Liver (tissue), 9 donors: Measurements from ENCODE around the gene TFB2M. TPM values are rescaled to one million over a fixed set of nuclear protein-coding genes. Genes with fewer than 3 reads are reported as not detected.
A peak's percentile ranks its signal among the peaks of the same experiment; 100 is the strongest.

ENCODE experiments used
- DNase-seq: peaks from one replicate; pipeline ENCODE4 v3.0.0-alpha.2; 2017; ENCODE audit warnings: low spot score
- H3K27ac ChIP-seq, 2 donors: one replicate each; pipeline ENCODE4 v1.7.0; 2013; ENCODE audit warnings: inconsistent platforms in 2 of 2, low read length in 2 of 2, control low read depth in 1 of 2, low read depth in 1 of 2, mild to moderate bottlenecking in 1 of 2
- H3K27me3 ChIP-seq, 4 donors: one replicate each; pipeline versions ENCODE4 v1.6.1 to v1.7.0; 2013; ENCODE audit warnings: low read length in 3 of 4, inconsistent platforms in 1 of 4, mild to moderate bottlenecking in 1 of 4, moderate library complexity in 1 of 4; ENCODE audit not compliant: control insufficient read depth in 4 of 4, insufficient read depth in 4 of 4
- H3K36me3 ChIP-seq, 4 donors: one replicate each; pipeline versions ENCODE4 v1.6.1 to v1.7.0; 2013; ENCODE audit warnings: low read length in 3 of 4, mild to moderate bottlenecking in 3 of 4, low read depth in 1 of 4, moderate library complexity in 1 of 4; ENCODE audit not compliant: control insufficient read depth in 4 of 4, insufficient read depth in 3 of 4
- H3K4me1 ChIP-seq, 4 donors: one replicate each; pipeline versions ENCODE4 v1.6.1 to v1.7.0; 2013; ENCODE audit warnings: low read length in 3 of 4, mild to moderate bottlenecking in 3 of 4, moderate library complexity in 1 of 4; ENCODE audit not compliant: control insufficient read depth in 4 of 4, insufficient read depth in 4 of 4
- H3K4me3 ChIP-seq, 3 donors: one replicate each; pipeline versions ENCODE4 v1.6.1 to v1.7.0; 2013; ENCODE audit warnings: low read length in 3 of 3, control low read depth in 1 of 3, low read depth in 1 of 3, mild to moderate bottlenecking in 1 of 3
- H3K9ac ChIP-seq, 2 donors: one replicate each; pipeline ENCODE4 v1.7.0; 2013; ENCODE audit warnings: low read length in 2 of 2, mild to moderate bottlenecking in 2 of 2, moderate library complexity in 2 of 2, control low read depth in 1 of 2, low read depth in 1 of 2
- H3K9me3 ChIP-seq, 4 donors: one replicate each; pipeline versions ENCODE4 v1.6.1 to v1.7.0; 2013; ENCODE audit warnings: low read length in 3 of 4; ENCODE audit not compliant: control insufficient read depth in 4 of 4
- EGR1 ChIP-seq, 2 donors: IDR thresholded peaks; 2 replicates each; pipeline ENCODE4 v1.6.1; 2016 to 2018; ENCODE audit warnings: antibody characterized with exemption in 2 of 2, low read depth in 2 of 2
- FOXA1 ChIP-seq: IDR thresholded peaks from 2 replicates; pipeline ENCODE4 v1.6.1; 2016; ENCODE audit warnings: antibody characterized with exemption
- FOXA2 ChIP-seq: IDR thresholded peaks from 2 replicates; pipeline ENCODE4 v1.6.1; 2016; ENCODE audit warnings: antibody characterized with exemption
- GABPA ChIP-seq, 2 donors: IDR thresholded peaks in 1 of 2; conservative IDR thresholded peaks in 1 of 2; 2 replicates each; pipeline ENCODE4 v1.6.1; 2016; ENCODE audit warnings: antibody characterized with exemption in 2 of 2, mild to moderate bottlenecking in 1 of 2, moderate library complexity in 1 of 2
- HNF4A ChIP-seq, 2 donors: conservative IDR thresholded peaks; 2 replicates each; pipeline ENCODE4 v1.6.1; 2016; ENCODE audit warnings: antibody characterized with exemption in 2 of 2, mild to moderate bottlenecking in 2 of 2
- HNF4G ChIP-seq: IDR thresholded peaks from 2 replicates; pipeline ENCODE4 v1.6.1; 2016; ENCODE audit warnings: antibody characterized with exemption
- JUND ChIP-seq, 2 donors: IDR thresholded peaks; 2 replicates each; pipeline ENCODE4 v1.6.1; 2016; ENCODE audit warnings: antibody characterized with exemption in 2 of 2
- NR2F2 ChIP-seq: IDR thresholded peaks from 2 replicates; pipeline ENCODE4 v1.6.1; 2016; ENCODE audit warnings: antibody characterized with exemption
- RAD21 ChIP-seq, 2 donors: IDR thresholded peaks; 2 replicates each; pipeline ENCODE4 v1.6.1; 2016; ENCODE audit warnings: antibody characterized with exemption in 2 of 2, mild to moderate bottlenecking in 2 of 2
- RXRA ChIP-seq, 2 donors: IDR thresholded peaks; 2 replicates each; pipeline ENCODE4 v1.6.1; 2017 to 2018; ENCODE audit warnings: antibody characterized with exemption in 2 of 2, mild to moderate bottlenecking in 1 of 2
- SP1 ChIP-seq: IDR thresholded peaks from 2 replicates; pipeline ENCODE4 v1.6.1; 2018; ENCODE audit warnings: antibody characterized with exemption, mild to moderate bottlenecking
- TAF1 ChIP-seq: conservative IDR thresholded peaks from 2 replicates; pipeline ENCODE4 v1.6.1; 2016; ENCODE audit warnings: antibody characterized with exemption, mild to moderate bottlenecking
- YY1 ChIP-seq: IDR thresholded peaks from 2 replicates; pipeline ENCODE4 v1.6.1; 2016; ENCODE audit warnings: antibody characterized with exemption, mild to moderate bottlenecking
- WGBS: extraction: QIAGEN DNeasy Blood & Tissue Kit; methylation state at CpG from one replicate; pipeline ENCODE4 v1.1.7; 2013; 5-methylcytosine and 5-hydroxymethylcytosine counted together
- polyA plus RNA-seq, 2 donors: library from polyadenylated mRNA; stranded (reverse) in 1 of 2; unstranded in 1 of 2; fragments of 200-250 nt in 1 of 2; fragments of >200 nt in 1 of 2; fragmentation: Nextera tagmentation in 1 of 2; extraction: Ambion mirVana in 1 of 2; gene quantifications; one replicate each; pipeline versions ENCODE4 v1.2.1 to v1.2.3, GENCODE V29; 2013 to 2015
- total RNA-seq, 2 donors: library from RNA; depleted of rRNA; stranded (reverse); fragments of >200 nt; gene quantifications; one replicate each; pipeline ENCODE4 v1.2.3, GENCODE V29; 2014
- TF ChIP-seq, protein P1 (sequence below): IDR thresholded peaks from 2 replicates; pipeline ENCODE4 v1.6.1; 2016; ENCODE audit warnings: antibody characterized with exemption, mild to moderate bottlenecking
- TF ChIP-seq, protein P2 (sequence below): IDR thresholded peaks from 2 replicates; pipeline ENCODE4 v1.6.1; 2016; ENCODE audit warnings: antibody characterized with exemption
- TF ChIP-seq, protein P3 (sequence below): IDR thresholded peaks from 2 replicates; pipeline ENCODE4 v1.6.1; 2016; ENCODE audit warnings: antibody characterized with exemption
- TF ChIP-seq, protein P4 (sequence below): IDR thresholded peaks from 2 replicates; pipeline ENCODE4 v1.6.1; 2016; ENCODE audit warnings: antibody characterized with exemption
- donor health status: healthy.
- donor health status: healthy.
- donor health status: healthy.
- donor health status: healthy.
- donor health status: healthy.

TFB2M gene
- total and polyA plus RNA-seq, 4 donors = 15.0 to 26.4 (median 23.5) TPM

DNA sequence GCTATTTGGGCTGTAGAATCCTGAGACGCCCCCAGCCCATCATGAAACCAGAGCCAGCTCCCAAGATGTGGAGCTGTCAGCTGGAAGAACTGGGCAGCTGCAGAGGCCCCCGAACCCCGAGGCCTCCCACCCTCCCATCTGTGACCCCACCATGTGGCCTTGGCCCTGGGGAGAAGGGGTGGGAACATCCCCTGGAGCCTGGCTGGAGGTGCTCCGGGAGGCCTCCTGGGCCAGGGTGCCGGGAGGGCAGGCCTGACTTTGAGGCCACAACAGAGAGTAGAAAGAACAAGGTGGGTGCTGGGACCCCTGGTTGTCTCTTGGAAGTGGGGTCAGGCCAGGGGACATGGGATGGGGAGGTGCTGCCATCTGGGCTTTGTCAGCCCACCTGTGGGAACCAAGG is 53.0 kb downstream of the TFB2M start:
- Histone ChIP-seq H3K9me3 (peaks cover 9 to 23% (median 14%) of the 10 kb centered on the region in 4 donors), H3K27me3 (no peaks in the 10 kb centered on the region), H3K9ac (no peak overlapping the region), H3K4me3 (no peak overlapping the region), H3K36me3 (no peaks in the 10 kb centered on the region), H3K27ac (no peak overlapping the region), H3K4me1 (no peaks in the 10 kb centered on the region)
- TF ChIP-seq FOXA2 (no peak), GABPA (IDR thresholded peaks at IDR 0.05 in 1 of 2, conservative IDR thresholded peaks at IDR 0.05 in 1 of 2) (no peak), YY1 (no peak), SP1 (no peak), RXRA (IDR thresholded peaks at IDR 0.05) (no peak), HNF4G (no peak), NR2F2 (no peak), RAD21 (IDR thresholded peaks at IDR 0.05) (no peak), EGR1 (IDR thresholded peaks at IDR 0.05; ENCODE audit: low read depth in 2 of 2) (no peak), FOXA1 (no peak), JUND (IDR thresholded peaks at IDR 0.05) (no peak)
- TF ChIP-seq, protein P1, sequence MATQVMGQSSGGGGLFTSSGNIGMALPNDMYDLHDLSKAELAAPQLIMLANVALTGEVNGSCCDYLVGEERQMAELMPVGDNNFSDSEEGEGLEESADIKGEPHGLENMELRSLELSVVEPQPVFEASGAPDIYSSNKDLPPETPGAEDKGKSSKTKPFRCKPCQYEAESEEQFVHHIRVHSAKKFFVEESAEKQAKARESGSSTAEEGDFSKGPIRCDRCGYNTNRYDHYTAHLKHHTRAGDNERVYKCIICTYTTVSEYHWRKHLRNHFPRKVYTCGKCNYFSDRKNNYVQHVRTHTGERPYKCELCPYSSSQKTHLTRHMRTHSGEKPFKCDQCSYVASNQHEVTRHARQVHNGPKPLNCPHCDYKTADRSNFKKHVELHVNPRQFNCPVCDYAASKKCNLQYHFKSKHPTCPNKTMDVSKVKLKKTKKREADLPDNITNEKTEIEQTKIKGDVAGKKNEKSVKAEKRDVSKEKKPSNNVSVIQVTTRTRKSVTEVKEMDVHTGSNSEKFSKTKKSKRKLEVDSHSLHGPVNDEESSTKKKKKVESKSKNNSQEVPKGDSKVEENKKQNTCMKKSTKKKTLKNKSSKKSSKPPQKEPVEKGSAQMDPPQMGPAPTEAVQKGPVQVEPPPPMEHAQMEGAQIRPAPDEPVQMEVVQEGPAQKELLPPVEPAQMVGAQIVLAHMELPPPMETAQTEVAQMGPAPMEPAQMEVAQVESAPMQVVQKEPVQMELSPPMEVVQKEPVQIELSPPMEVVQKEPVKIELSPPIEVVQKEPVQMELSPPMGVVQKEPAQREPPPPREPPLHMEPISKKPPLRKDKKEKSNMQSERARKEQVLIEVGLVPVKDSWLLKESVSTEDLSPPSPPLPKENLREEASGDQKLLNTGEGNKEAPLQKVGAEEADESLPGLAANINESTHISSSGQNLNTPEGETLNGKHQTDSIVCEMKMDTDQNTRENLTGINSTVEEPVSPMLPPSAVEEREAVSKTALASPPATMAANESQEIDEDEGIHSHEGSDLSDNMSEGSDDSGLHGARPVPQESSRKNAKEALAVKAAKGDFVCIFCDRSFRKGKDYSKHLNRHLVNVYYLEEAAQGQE = no peak
- TF ChIP-seq, protein P2, sequence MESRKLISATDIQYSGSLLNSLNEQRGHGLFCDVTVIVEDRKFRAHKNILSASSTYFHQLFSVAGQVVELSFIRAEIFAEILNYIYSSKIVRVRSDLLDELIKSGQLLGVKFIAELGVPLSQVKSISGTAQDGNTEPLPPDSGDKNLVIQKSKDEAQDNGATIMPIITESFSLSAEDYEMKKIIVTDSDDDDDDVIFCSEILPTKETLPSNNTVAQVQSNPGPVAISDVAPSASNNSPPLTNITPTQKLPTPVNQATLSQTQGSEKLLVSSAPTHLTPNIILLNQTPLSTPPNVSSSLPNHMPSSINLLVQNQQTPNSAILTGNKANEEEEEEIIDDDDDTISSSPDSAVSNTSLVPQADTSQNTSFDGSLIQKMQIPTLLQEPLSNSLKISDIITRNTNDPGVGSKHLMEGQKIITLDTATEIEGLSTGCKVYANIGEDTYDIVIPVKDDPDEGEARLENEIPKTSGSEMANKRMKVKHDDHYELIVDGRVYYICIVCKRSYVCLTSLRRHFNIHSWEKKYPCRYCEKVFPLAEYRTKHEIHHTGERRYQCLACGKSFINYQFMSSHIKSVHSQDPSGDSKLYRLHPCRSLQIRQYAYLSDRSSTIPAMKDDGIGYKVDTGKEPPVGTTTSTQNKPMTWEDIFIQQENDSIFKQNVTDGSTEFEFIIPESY = no peak
- TF ChIP-seq, protein P3, sequence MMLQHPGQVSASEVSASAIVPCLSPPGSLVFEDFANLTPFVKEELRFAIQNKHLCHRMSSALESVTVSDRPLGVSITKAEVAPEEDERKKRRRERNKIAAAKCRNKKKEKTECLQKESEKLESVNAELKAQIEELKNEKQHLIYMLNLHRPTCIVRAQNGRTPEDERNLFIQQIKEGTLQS = no peak
- TF ChIP-seq, protein P4, sequence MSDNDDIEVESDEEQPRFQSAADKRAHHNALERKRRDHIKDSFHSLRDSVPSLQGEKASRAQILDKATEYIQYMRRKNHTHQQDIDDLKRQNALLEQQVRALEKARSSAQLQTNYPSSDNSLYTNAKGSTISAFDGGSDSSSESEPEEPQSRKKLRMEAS = no peak
- no peak for DNase-seq
- 97% methylated on average over 5 of the region's 5 CpGs for WGBS

DNA sequence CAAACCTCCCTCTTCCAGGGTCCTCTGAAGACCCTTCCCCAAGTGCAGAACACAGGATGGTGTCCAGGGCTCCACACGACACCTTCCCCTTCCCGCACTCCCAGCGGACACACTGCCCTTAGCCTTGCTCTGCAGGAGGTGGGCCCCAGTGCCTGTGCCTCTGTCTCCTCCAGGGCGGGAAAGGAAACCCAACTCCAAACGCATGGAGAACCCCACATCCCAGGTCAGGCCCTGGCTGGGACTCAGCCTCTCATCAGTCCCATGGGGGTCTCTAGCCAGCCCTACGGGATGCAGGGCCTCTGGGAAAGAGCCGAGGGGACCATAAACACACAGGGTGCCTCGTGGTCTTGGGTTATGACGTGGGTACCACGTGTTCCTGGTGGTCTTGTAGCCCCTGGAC is 53.4 kb downstream of the TFB2M start:
- Histone ChIP-seq H3K36me3 (no peaks in the 10 kb centered on the region), H3K9ac (no peak overlapping the region), H3K27ac (no peak overlapping the region), H3K9me3 (peaks cover 9 to 23% (median 14%) of the 10 kb centered on the region in 4 donors), H3K4me1 (peaks cover 0 to 2% (median 0%) of the 10 kb centered on the region in 4 donors), H3K27me3 (no peaks in the 10 kb centered on the region), H3K4me3 (peak overlapping the region in 1 of 3 donors; percentile 32)
- no peak for DNase-seq
- 90% methylated on average over 10 of the region's 10 CpGs for WGBS
- TF ChIP-seq YY1 = no peak
- TF ChIP-seq RAD21 (IDR thresholded peaks at IDR 0.05) = no peak
- TF ChIP-seq JUND (IDR thresholded peaks at IDR 0.05) = no peak
- TF ChIP-seq, protein P1 = no peak
- TF ChIP-seq NR2F2 = no peak
- TF ChIP-seq RXRA (IDR thresholded peaks at IDR 0.05) = no peak
- TF ChIP-seq EGR1 (IDR thresholded peaks at IDR 0.05; ENCODE audit: low read depth in 2 of 2) = no peak
- TF ChIP-seq, protein P4 = no peak
- no peak for TF ChIP-seq SP1
- TF ChIP-seq TAF1 = no peak
- TF ChIP-seq, protein P2 = no peak
- TF ChIP-seq FOXA1 = no peak
- no peak for TF ChIP-seq HNF4G
- no peak for TF ChIP-seq GABPA (IDR thresholded peaks at IDR 0.05 in 1 of 2, conservative IDR thresholded peaks at IDR 0.05 in 1 of 2)
- TF ChIP-seq, protein P3 = no peak
- no peak for TF ChIP-seq HNF4A (conservative IDR thresholded peaks at IDR 0.05)
